CD8-positive, alpha-beta memory T cell (primary cell): ENCODE data around the gene LRRC4C. TPM values are rescaled to one million over a fixed set of nuclear protein-coding genes. Genes with fewer than 3 reads are reported as not detected.

Source experiments
- CTCF ChIA-PET: fragments of 350-600 bp; sonication (Branson Sonifier 250); formaldehyde crosslinking; loops from one replicate; lab custom pipeline; 2021; ENCODE audit warnings: antibody characterized with exemption; lab: Charles Lee
- POLR2A ChIA-PET: fragments of 350-600 bp; sonication (Branson Sonifier 250); formaldehyde crosslinking; loops from one replicate; lab custom pipeline; 2021; ENCODE audit warnings: antibody characterized with exemption; lab: Charles Lee
- DNase-seq, 5 donors: peaks; one replicate each; pipeline versions ENCODE4 v3.0.0 to v3.0.0-alpha.2; 2020 to 2022; ENCODE audit warnings: mixed read lengths in 1 of 5
- H3K27ac ChIP-seq: one replicate; pipeline ENCODE4 v1.7.0; 2013; ENCODE audit warnings: low read depth, mild to moderate bottlenecking, low read length, moderate library complexity
- H3K27me3 ChIP-seq: 2 replicates; pipeline ENCODE4 v1.7.0; 2013; ENCODE audit warnings: low read length, mild to moderate bottlenecking; ENCODE audit not compliant: insufficient read depth, poor library complexity, severe bottlenecking
- H3K36me3 ChIP-seq: 2 replicates; pipeline ENCODE4 v1.7.0; 2013; ENCODE audit warnings: mild to moderate bottlenecking, low read length, moderate library complexity; ENCODE audit not compliant: insufficient read depth
- H3K4me1 ChIP-seq: 2 replicates; pipeline ENCODE4 v1.7.0; 2013; ENCODE audit warnings: mild to moderate bottlenecking, low read length, moderate library complexity; ENCODE audit not compliant: insufficient read depth
- H3K4me3 ChIP-seq: 2 replicates; pipeline ENCODE4 v1.7.0; 2013; ENCODE audit warnings: mild to moderate bottlenecking, low read length
- H3K9me3 ChIP-seq: 2 replicates; pipeline ENCODE4 v1.7.0; 2013; ENCODE audit warnings: mild to moderate bottlenecking, low read length
- H3K27ac Mint-ChIP-seq, 8 donors: one replicate each; pipeline ENCODE4 v1.8.0; 2020 to 2021; ENCODE audit warnings: mixed read lengths in 8 of 8, mild to moderate bottlenecking in 6 of 8, inconsistent platforms in 3 of 8, moderate library complexity in 3 of 8
- H3K27me3 Mint-ChIP-seq, 2 donors: one replicate each; pipeline ENCODE4 v1.8.0; 2020 to 2021; ENCODE audit warnings: mixed read lengths in 2 of 2, mild to moderate bottlenecking in 1 of 2, moderate library complexity in 1 of 2
- H3K36me3 Mint-ChIP-seq, 3 donors: one replicate each; pipeline ENCODE4 v1.8.0; 2020 to 2021; ENCODE audit warnings: mixed read lengths in 3 of 3, inconsistent platforms in 1 of 3, mild to moderate bottlenecking in 1 of 3
- H3K4me1 Mint-ChIP-seq, 3 donors: one replicate each; pipeline ENCODE4 v1.8.0; 2020 to 2021; ENCODE audit warnings: mixed read lengths in 3 of 3, inconsistent platforms in 1 of 3, mild to moderate bottlenecking in 1 of 3
- H3K4me3 Mint-ChIP-seq, 7 donors: one replicate each; pipeline ENCODE4 v1.8.0; 2020 to 2021; ENCODE audit warnings: mixed read lengths in 7 of 7, mild to moderate bottlenecking in 6 of 7, moderate library complexity in 4 of 7, inconsistent platforms in 2 of 7
- H3K9me3 Mint-ChIP-seq, 5 donors: one replicate each; pipeline ENCODE4 v1.8.0; 2020 to 2022; ENCODE audit warnings: mixed read lengths in 5 of 5, mild to moderate bottlenecking in 3 of 5, moderate library complexity in 2 of 5, inconsistent platforms in 1 of 5
- polyA plus RNA-seq: library from polyadenylated mRNA; unstranded; fragments of 300-500 nt; fragmentation: Illumina TruSeq; gene quantifications from one replicate; pipeline ENCODE4 v1.2.3, GENCODE V29; 2021
- total RNA-seq, 2 experiments: library from RNA; stranded (reverse); gene quantifications; one replicate each; pipeline ENCODE4 v1.2.3, GENCODE V29; 2021

Gene LRRC4C
- total and polyA plus RNA-seq, 3 experiments from 2014 or later, result not detected

GRCh38 chr11:40129266-40129665 is 1330.2 kb downstream of the LRRC4C start:
- H3K27me3 ChIP-seq, result no peaks in the 10 kb centered on the region
- H3K36me3 ChIP-seq, result no peaks in the 10 kb centered on the region
- no peak overlapping the region for H3K27ac ChIP-seq
- no peaks in the 10 kb centered on the region for H3K9me3 ChIP-seq
- H3K36me3 Mint-ChIP-seq, result no peaks in the 10 kb centered on the region
- no peak for DNase-seq
- peaks cover 4 to 32% (median 15%) of the 10 kb centered on the region in 5 donors for H3K9me3 Mint-ChIP-seq
- H3K4me1 ChIP-seq, result no peaks in the 10 kb centered on the region
- no peaks in the 10 kb centered on the region for H3K4me1 Mint-ChIP-seq
- no peak overlapping the region for H3K27ac Mint-ChIP-seq
- CTCF ChIA-PET, result no interaction called here
- H3K4me3 Mint-ChIP-seq, result no peak overlapping the region
- POLR2A ChIA-PET, result no interaction called here
- no peak overlapping the region for H3K4me3 ChIP-seq
- H3K27me3 Mint-ChIP-seq, result no peaks in the 10 kb centered on the region

- H3K9me3 ChIP-seq, result no peaks in the 10 kb centered on the region
- H3K4me3 ChIP-seq, result no peak overlapping the region
- no peaks in the 10 kb centered on the region for H3K27me3 ChIP-seq
- H3K4me1 Mint-ChIP-seq, result no peaks in the 10 kb centered on the region
- no peaks in the 10 kb centered on the region for H3K27me3 Mint-ChIP-seq
- ChIA-PET POLR2A (no interaction called here), CTCF (no interaction called here)
- no peak overlapping the region for H3K27ac Mint-ChIP-seq
- DNase-seq, result no peak
- no peak overlapping the region for H3K4me3 Mint-ChIP-seq
- no peaks in the 10 kb centered on the region for H3K4me1 ChIP-seq
- peaks cover 3 to 30% (median 16%) of the 10 kb centered on the region in 5 donors for H3K9me3 Mint-ChIP-seq
- H3K27ac ChIP-seq, result no peak overlapping the region
- H3K36me3 ChIP-seq, result no peaks in the 10 kb centered on the region
- H3K36me3 Mint-ChIP-seq, result no peaks in the 10 kb centered on the region
Measured at GRCh38 chr11:40125054-40125453, 1334.4 kb downstream of the LRRC4C start.

GRCh38 chr11:40119661-40120060 is 1339.8 kb downstream of the LRRC4C start:
- Histone ChIP-seq H3K27me3 (no peaks in the 10 kb centered on the region), H3K4me3 (no peak overlapping the region), H3K9me3 (no peaks in the 10 kb centered on the region), H3K4me1 (no peaks in the 10 kb centered on the region), H3K36me3 (no peaks in the 10 kb centered on the region), H3K27ac (no peak overlapping the region)
- Mint-ChIP-seq H3K27me3 (no peaks in the 10 kb centered on the region), H3K36me3 (no peaks in the 10 kb centered on the region), H3K4me1 (no peaks in the 10 kb centered on the region), H3K9me3 (peaks cover 4 to 22% (median 15%) of the 10 kb centered on the region in 5 donors), H3K27ac (no peak overlapping the region), H3K4me3 (no peak overlapping the region)
- no peak for DNase-seq
- ChIA-PET POLR2A (no interaction called here), CTCF (no interaction called here)

- Mint-ChIP-seq H3K27ac (no peak overlapping the region), H3K36me3 (peaks cover 0 to 3% (median 0%) of the 10 kb centered on the region in 3 donors), H3K4me1 (no peaks in the 10 kb centered on the region), H3K4me3 (no peak overlapping the region), H3K27me3 (no peaks in the 10 kb centered on the region), H3K9me3 (peaks cover 7 to 22% (median 17%) of the 10 kb centered on the region in 5 donors)
- H3K36me3 ChIP-seq, result no peaks in the 10 kb centered on the region
- no peaks in the 10 kb centered on the region for H3K4me1 ChIP-seq
- ChIA-PET POLR2A (no interaction called here), CTCF (no interaction called here)
- H3K27me3 ChIP-seq, result no peaks in the 10 kb centered on the region
- no peaks in the 10 kb centered on the region for H3K9me3 ChIP-seq
- H3K27ac ChIP-seq, result no peak overlapping the region
- no peak overlapping the region for H3K4me3 ChIP-seq
- DNase-seq, result no peak
Measured at GRCh38 chr11:40118780-40119179, 1340.7 kb downstream of the LRRC4C start.

- CTCF ChIA-PET, result no interaction called here
Measured at GRCh38 chr11:40118026-40118425, 1341.4 kb downstream of the LRRC4C start.

GRCh38 chr11:40104941-40105550 is 1354.4 kb downstream of the LRRC4C start:
- no peak overlapping the region for H3K4me3 ChIP-seq
- POLR2A ChIA-PET, result no interaction called here
- no peaks in the 10 kb centered on the region for H3K27me3 Mint-ChIP-seq

More at GRCh38 chr11:40118026-40118425, 1341.4 kb downstream of the LRRC4C start:
- H3K27me3 Mint-ChIP-seq, result no peaks in the 10 kb centered on the region
- Histone ChIP-seq H3K4me3 (no peak overlapping the region), H3K9me3 (no peaks in the 10 kb centered on the region), H3K27me3 (no peaks in the 10 kb centered on the region), H3K4me1 (no peaks in the 10 kb centered on the region), H3K36me3 (no peaks in the 10 kb centered on the region), H3K27ac (no peak overlapping the region)
- DNase-seq, result no peak
- peaks cover 3 to 24% (median 16%) of the 10 kb centered on the region in 5 donors for H3K9me3 Mint-ChIP-seq
- H3K4me3 Mint-ChIP-seq, result no peak overlapping the region
- H3K4me1 Mint-ChIP-seq, result no peaks in the 10 kb centered on the region
- POLR2A ChIA-PET, result no interaction called here
- peaks cover 0 to 4% (median 0%) of the 10 kb centered on the region in 3 donors for H3K36me3 Mint-ChIP-seq
- no peak overlapping the region for H3K27ac Mint-ChIP-seq

GRCh38 chr11:40100781-40101180 is 1358.7 kb downstream of the LRRC4C start:
- H3K27ac Mint-ChIP-seq, result no peak overlapping the region
- Histone ChIP-seq H3K36me3 (no peaks in the 10 kb centered on the region), H3K4me3 (no peak overlapping the region), H3K4me1 (no peaks in the 10 kb centered on the region), H3K27me3 (no peaks in the 10 kb centered on the region), H3K9me3 (no peaks in the 10 kb centered on the region), H3K27ac (no peak overlapping the region)
- no peaks in the 10 kb centered on the region for H3K27me3 Mint-ChIP-seq
- peaks cover 5 to 29% (median 24%) of the 10 kb centered on the region in 5 donors for H3K9me3 Mint-ChIP-seq
- no peak for DNase-seq
- no peaks in the 10 kb centered on the region for H3K4me1 Mint-ChIP-seq
- no peaks in the 10 kb centered on the region for H3K36me3 Mint-ChIP-seq
- H3K4me3 Mint-ChIP-seq, result no peak overlapping the region
- ChIA-PET POLR2A (no interaction called here), CTCF (no interaction called here)

More at GRCh38 chr11:40104941-40105550, 1354.4 kb downstream of the LRRC4C start:
- H3K36me3 Mint-ChIP-seq, result no peaks in the 10 kb centered on the region
- no peak overlapping the region for H3K27ac Mint-ChIP-seq
- H3K9me3 Mint-ChIP-seq, result peaks cover 2 to 51% (median 23%) of the 10 kb centered on the region in 5 donors
- no peak for DNase-seq
- H3K4me1 Mint-ChIP-seq, result no peaks in the 10 kb centered on the region
- CTCF ChIA-PET, result no interaction called here
- Histone ChIP-seq H3K4me1 (no peaks in the 10 kb centered on the region), H3K27me3 (no peaks in the 10 kb centered on the region), H3K9me3 (no peaks in the 10 kb centered on the region), H3K27ac (no peak overlapping the region), H3K36me3 (no peaks in the 10 kb centered on the region)
- H3K4me3 Mint-ChIP-seq, result no peak overlapping the region

- H3K27me3 ChIP-seq, result no peaks in the 10 kb centered on the region
- H3K9me3 ChIP-seq, result no peaks in the 10 kb centered on the region
- H3K9me3 Mint-ChIP-seq, result peaks cover 6 to 26% (median 22%) of the 10 kb centered on the region in 5 donors
- H3K27ac Mint-ChIP-seq, result no peak overlapping the region
- CTCF ChIA-PET, result no interaction called here
- no peaks in the 10 kb centered on the region for H3K36me3 ChIP-seq
- no peak overlapping the region for H3K27ac ChIP-seq
- no peak overlapping the region for H3K4me3 ChIP-seq
- no peaks in the 10 kb centered on the region for H3K4me1 Mint-ChIP-seq
- POLR2A ChIA-PET, result no interaction called here
- H3K4me3 Mint-ChIP-seq, result no peak overlapping the region
- H3K36me3 Mint-ChIP-seq, result no peaks in the 10 kb centered on the region
- no peaks in the 10 kb centered on the region for H3K4me1 ChIP-seq
- no peaks in the 10 kb centered on the region for H3K27me3 Mint-ChIP-seq
- no peak for DNase-seq
Measured at GRCh38 chr11:40100162-40100553, 1359.3 kb downstream of the LRRC4C start.
